ENCODE results near the gene ALG5. TPM values are rescaled to one million over a fixed set of nuclear protein-coding genes. Genes with fewer than 3 reads are reported as not detected.

Gene ALG5
- total RNA-seq, 1 experiment from 2014 or later = 27.0 TPM

- Histone ChIP-seq H3K79me2 (ENCODE audit: insufficient read depth, low read length) (peaks cover 9% of the 10 kb centered on the region; the same call in 1 of the 2 replicates), H3K23ac (ENCODE audit: insufficient read length, low read depth, low read length) (no peak overlapping the region), H3K56ac (ENCODE audit: insufficient read length, low read depth, low read length) (no peak overlapping the region), H2AK5ac (ENCODE audit: insufficient read length, low read length) (no peak overlapping the region), H3K9ac (ENCODE audit: extremely low read depth, insufficient read length, low read length) (peak overlapping the region; percentile 85), H3K79me1 (ENCODE audit: insufficient read depth, low read depth, low read length, poor library complexity, severe bottlenecking) (peaks cover 3% of the 10 kb centered on the region), H3K27ac (ENCODE audit: insufficient read length, low read depth, low read length) (no peak overlapping the region), H3K27me3 (ENCODE audit: insufficient read depth, low read length) (no peaks in the 10 kb centered on the region), H3T11ph (ENCODE audit: low read length) (no peak overlapping the region), H4K20me1 (ENCODE audit: control insufficient read depth, insufficient read depth, insufficient read length) (no peaks in the 10 kb centered on the region), H2BK15ac (ENCODE audit: low read depth, low read length) (no peak overlapping the region), H4K8ac (replicated peaks; ENCODE audit: insufficient read length, low read depth, low read length) (no peak overlapping the region), H2AFZ (ENCODE audit: low read length) (no peak overlapping the region), H3K14ac (ENCODE audit: insufficient read depth, low read length) (no peak overlapping the region), H3K4me1 (ENCODE audit: insufficient read depth, low read length) (no peaks in the 10 kb centered on the region), H2BK5ac (ENCODE audit: insufficient read length, low read length) (no peak overlapping the region), H3K4ac (ENCODE audit: low read depth, low read length) (no peak overlapping the region), H3K18ac (ENCODE audit: insufficient read length, low read depth, low read length) (peak overlapping the region; percentile 47), H3K9me3 (ENCODE audit: control insufficient read depth, low read depth, low read length) (no peaks in the 10 kb centered on the region), H2BK12ac (ENCODE audit: insufficient read length, low read depth, low read length) (no peak overlapping the region), H2BK120ac (ENCODE audit: low read depth, low read length, poor library complexity, severe bottlenecking) (no peak overlapping the region), H4K91ac (ENCODE audit: insufficient read length, low read depth, low read length) (no peak overlapping the region), H4K5ac (ENCODE audit: insufficient read length, low read depth, low read length) (no peak overlapping the region), H3K4me2 (ENCODE audit: insufficient read depth, insufficient read length, low read length) (peak overlapping the region; percentile 97), H2BK20ac (ENCODE audit: low read depth, low read length, poor library complexity, severe bottlenecking) (no peak overlapping the region), H3K23me2 (ENCODE audit: insufficient read length, low read depth, low read length, poor library complexity, severe bottlenecking) (peaks cover 3% of the 10 kb centered on the region)
- Mint-ChIP-seq H3K27ac (peak overlapping the region; percentile 88 to 97 (median 97); a peak in 6 of 7 replicates), H3K4me3 (peak overlapping the region; percentile 100), H3K4me1 (peaks cover 10 to 21% of the 10 kb centered on the region in 2 experiments), H3K27me3 (ENCODE audit: low read depth) (no peaks in the 10 kb centered on the region; the same call in 1 of the 2 replicates), H3K9me3 (no peaks in the 10 kb centered on the region; a peak in 1 of 5 replicates), H3K36me3 (ENCODE audit: insufficient read depth in 1 of 3, low read depth in 3 of 3) (peaks cover 6 to 28% (median 26%) of the 10 kb centered on the region in 3 experiments; a peak in 6 of 7 replicates)
- TF ChIP-seq CTCF (conservative IDR thresholded peaks at IDR 0.05) = no peak
- DNase-seq = peak; percentile 34
- WGBS (ENCODE audit: extremely low coverage, insufficient read length, low lambda C conversion rate) = no CpG with 5 or more reads among the region's 21 CpGs
Measured at GRCh38 chr13:36998624-36999041, 507 bp downstream of the ALG5 start.
